ENCODE measurements around the gene SP7. TPM values are rescaled to one million over a fixed set of nuclear protein-coding genes. Genes with fewer than 3 reads are reported as not detected.
A peak's percentile ranks its signal among the peaks of the same experiment; 100 is the strongest.
"Not testable (repeated sequence)": the region's sequence is repeated elsewhere in the genome, so short reads cannot be mapped to it uniquely, and the experiment has no call there.

Gene SP7
- total RNA-seq, 2 donors from 2014 or later = not detected

GRCh38 chr12:53299454-53300180 is 36.5 kb downstream of the SP7 start, which contains the start of gene MYG1:
Gene MYG1 (plus strand): TSS chr12:53299695. CDS start chr12:53299738, 43 bp downstream.
- peaks cover 20% of the 10 kb centered on the region for H3K4me1 Mint-ChIP-seq
- no peaks in the 10 kb centered on the region for H3K27me3 Mint-ChIP-seq (ENCODE audit: insufficient read depth)
- Histone ChIP-seq H3K27ac (ENCODE audit: low read depth, low read length) (peak within 1 kb of the TSS; percentile 61), H3K9ac (ENCODE audit: extremely low read depth, low read length, poor library complexity, severe bottlenecking) (peak within 1 kb of the TSS; percentile 69), H3K4me1 (ENCODE audit: control insufficient read depth, insufficient read depth, low read length) (peaks cover 4% of the 10 kb centered on the region), H3K4me3 (ENCODE audit: low read length) (peak within 1 kb of the TSS; percentile 87), H3K9me3 (ENCODE audit: control insufficient read depth, low read length) (no peaks in the 10 kb centered on the region), H3K27me3 (ENCODE audit: control insufficient read depth, insufficient read depth, low read length, poor library complexity, severe bottlenecking) (no peaks in the 10 kb centered on the region), H3K36me3 (ENCODE audit: control insufficient read depth, insufficient read depth, low read length) (peaks cover 42% of the 10 kb centered on the region)
- 3 to 4% methylated on average over 19 to 51 of the region's 51 CpGs for WGBS, 2 experiments (ENCODE audit: insufficient coverage in 1 of 2, insufficient read length in 1 of 2)
- peak within 1 kb of the TSS; percentile 97 for H3K27ac Mint-ChIP-seq
- peak; percentile 98 for DNase-seq
- peak within 1 kb of the TSS; percentile 97 for H3K4me3 Mint-ChIP-seq
- H3K36me3 Mint-ChIP-seq (ENCODE audit: low read depth) = peaks cover 43% of the 10 kb centered on the region
- TF ChIP-seq, protein P1, sequence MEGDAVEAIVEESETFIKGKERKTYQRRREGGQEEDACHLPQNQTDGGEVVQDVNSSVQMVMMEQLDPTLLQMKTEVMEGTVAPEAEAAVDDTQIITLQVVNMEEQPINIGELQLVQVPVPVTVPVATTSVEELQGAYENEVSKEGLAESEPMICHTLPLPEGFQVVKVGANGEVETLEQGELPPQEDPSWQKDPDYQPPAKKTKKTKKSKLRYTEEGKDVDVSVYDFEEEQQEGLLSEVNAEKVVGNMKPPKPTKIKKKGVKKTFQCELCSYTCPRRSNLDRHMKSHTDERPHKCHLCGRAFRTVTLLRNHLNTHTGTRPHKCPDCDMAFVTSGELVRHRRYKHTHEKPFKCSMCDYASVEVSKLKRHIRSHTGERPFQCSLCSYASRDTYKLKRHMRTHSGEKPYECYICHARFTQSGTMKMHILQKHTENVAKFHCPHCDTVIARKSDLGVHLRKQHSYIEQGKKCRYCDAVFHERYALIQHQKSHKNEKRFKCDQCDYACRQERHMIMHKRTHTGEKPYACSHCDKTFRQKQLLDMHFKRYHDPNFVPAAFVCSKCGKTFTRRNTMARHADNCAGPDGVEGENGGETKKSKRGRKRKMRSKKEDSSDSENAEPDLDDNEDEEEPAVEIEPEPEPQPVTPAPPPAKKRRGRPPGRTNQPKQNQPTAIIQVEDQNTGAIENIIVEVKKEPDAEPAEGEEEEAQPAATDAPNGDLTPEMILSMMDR (conservative IDR thresholded peaks at IDR 0.05) = peak; percentile 57
- no peaks in the 10 kb centered on the region for H3K9me3 Mint-ChIP-seq

- Mint-ChIP-seq H3K9me3 (no peaks in the 10 kb centered on the region), H3K36me3 (ENCODE audit: low read depth) (peaks cover 45% of the 10 kb centered on the region), H3K27ac (peak overlapping the region; percentile 97), H3K4me1 (peaks cover 20% of the 10 kb centered on the region), H3K4me3 (peak overlapping the region; percentile 97), H3K27me3 (ENCODE audit: insufficient read depth) (no peaks in the 10 kb centered on the region)
- no peaks in the 10 kb centered on the region for H3K9me3 ChIP-seq (ENCODE audit: control insufficient read depth, low read length)
- peak overlapping the region; percentile 87 for H3K4me3 ChIP-seq (ENCODE audit: low read length)
- no peak for DNase-seq
- H3K9ac ChIP-seq (ENCODE audit: extremely low read depth, low read length, poor library complexity, severe bottlenecking) = no peak overlapping the region
- H3K27ac ChIP-seq (ENCODE audit: low read depth, low read length) = peak overlapping the region; percentile 61
- peaks cover 42% of the 10 kb centered on the region for H3K36me3 ChIP-seq (ENCODE audit: control insufficient read depth, insufficient read depth, low read length)
- H3K27me3 ChIP-seq (ENCODE audit: control insufficient read depth, insufficient read depth, low read length, poor library complexity, severe bottlenecking) = no peaks in the 10 kb centered on the region
- TF ChIP-seq, protein P1 (conservative IDR thresholded peaks at IDR 0.05) = no peak
- 95 to 97% methylated on average over 2 to 5 of the region's 5 CpGs for WGBS, 2 experiments (ENCODE audit: insufficient coverage in 1 of 2, insufficient read length in 1 of 2)
- peaks cover 4% of the 10 kb centered on the region for H3K4me1 ChIP-seq (ENCODE audit: control insufficient read depth, insufficient read depth, low read length)
These were observed 37.1 kb downstream of the SP7 start for GRCh38 chr12:53299101-53299453.

- H3K36me3 Mint-ChIP-seq (ENCODE audit: low read depth) = peaks cover 43% of the 10 kb centered on the region
- peaks cover 20% of the 10 kb centered on the region for H3K4me1 Mint-ChIP-seq
- no peak overlapping the region for H3K4me3 ChIP-seq (ENCODE audit: low read length)
- H3K9me3 ChIP-seq (ENCODE audit: control insufficient read depth, low read length) = no peaks in the 10 kb centered on the region
- H3K9me3 Mint-ChIP-seq = no peaks in the 10 kb centered on the region
- H3K9ac ChIP-seq (ENCODE audit: extremely low read depth, low read length, poor library complexity, severe bottlenecking) = no peak overlapping the region
- H3K27ac Mint-ChIP-seq = no peak overlapping the region
- H3K4me3 Mint-ChIP-seq = no peak overlapping the region
- no peaks in the 10 kb centered on the region for H3K27me3 Mint-ChIP-seq (ENCODE audit: insufficient read depth)
- no peak overlapping the region for H3K27ac ChIP-seq (ENCODE audit: low read depth, low read length)
- TF ChIP-seq, protein P1 (conservative IDR thresholded peaks at IDR 0.05) = no peak
- H3K36me3 ChIP-seq (ENCODE audit: control insufficient read depth, insufficient read depth, low read length) = peaks cover 38% of the 10 kb centered on the region
- whole genome bisulfite sequencing, 2 experiments (ENCODE audit: insufficient coverage in 1 of 2, insufficient read length in 1 of 2) = 89 to 90% methylated on average over 4 to 5 of the region's 5 CpGs
- H3K4me1 ChIP-seq (ENCODE audit: control insufficient read depth, insufficient read depth, low read length) = peaks cover 4% of the 10 kb centered on the region
- H3K27me3 ChIP-seq (ENCODE audit: control insufficient read depth, insufficient read depth, low read length, poor library complexity, severe bottlenecking) = no peaks in the 10 kb centered on the region
- DNase-seq = no peak
These were observed 38.0 kb downstream of the SP7 start for GRCh38 chr12:53298164-53298563.

GRCh38 chr12:53297106-53297505 is 39.0 kb downstream of the SP7 start:
- Mint-ChIP-seq H3K4me1 (peaks cover 20% of the 10 kb centered on the region), H3K4me3 (peak overlapping the region; percentile 99), H3K36me3 (ENCODE audit: low read depth) (peaks cover 42% of the 10 kb centered on the region), H3K27ac (peak overlapping the region; percentile 6)
- H3K27me3 ChIP-seq (ENCODE audit: control insufficient read depth, insufficient read depth, low read length, poor library complexity, severe bottlenecking); H3K9me3 ChIP-seq (ENCODE audit: control insufficient read depth, low read length); H3K27ac ChIP-seq (ENCODE audit: low read depth, low read length); H3K4me1 ChIP-seq (ENCODE audit: control insufficient read depth, insufficient read depth, low read length); H3K9me3 Mint-ChIP-seq; H3K9ac ChIP-seq (ENCODE audit: extremely low read depth, low read length, poor library complexity, severe bottlenecking); DNase-seq; H3K27me3 Mint-ChIP-seq (ENCODE audit: insufficient read depth): not testable (repeated sequence)
- 94% methylated on average over 10 of the region's 10 CpGs for WGBS, 2 experiments (ENCODE audit: insufficient coverage in 1 of 2, insufficient read length in 1 of 2)
- peak overlapping the region; percentile 98 for H3K4me3 ChIP-seq (ENCODE audit: low read length)
- H3K36me3 ChIP-seq (ENCODE audit: control insufficient read depth, insufficient read depth, low read length) = peaks cover 29% of the 10 kb centered on the region
